K562 (cell line): ENCODE results near the gene KISS1R. TPM values are rescaled to one million over a fixed set of nuclear protein-coding genes. Genes with fewer than 3 reads are reported as not detected.
A peak's percentile ranks its signal among the peaks of the same experiment; 100 is the strongest.

Experiments used
- ADNP ChIP-seq: fragments of 200-800 bp; sonication (Bioruptor generic); IDR thresholded peaks from 2 replicates; pipeline ENCODE4 v1.6.1; 2016; ENCODE audit warnings: missing genetic modification characterization, missing compliant biosample characterization
- ATF3 ChIP-seq, 2 experiments: fragments of 450-650 bp in 1 of 2; sonication (generic) in 1 of 2; formaldehyde crosslinking in 1 of 2; IDR thresholded peaks in 1 of 2; conservative IDR thresholded peaks in 1 of 2; 2 replicates each; pipeline versions ENCODE4 v1.6.1 to v1.8.1; 2016 to 2023; ENCODE audit warnings: mild to moderate bottlenecking in 2 of 2, moderate library complexity in 2 of 2, inconsistent platforms in 1 of 2, missing genetic modification reagents in 1 of 2
- CGGBP1 ChIP-seq: fragments of 250-450 bp; sonication (Bioruptor Pico); IDR thresholded peaks from 2 replicates; pipeline ENCODE4 v1.9.0; 2021; ENCODE audit warnings: mild to moderate bottlenecking
- CTBP1 ChIP-seq: fragments of 450-650 bp; IDR thresholded peaks from 2 replicates; pipeline ENCODE4 v1.6.1; 2016; ENCODE audit warnings: borderline replicate concordance
- HCFC1 ChIP-seq: IDR thresholded peaks from 2 replicates; pipeline ENCODE4 v1.6.1; 2012; ENCODE audit warnings: low read depth, low read length, improper control_type of control experiment
- MCM3 ChIP-seq: fragments of 450-650 bp; IDR thresholded peaks from 2 replicates; pipeline ENCODE4 v1.6.1; 2016
- NEUROD1 ChIP-seq: fragments of 150-350 bp; IDR thresholded peaks from 2 replicates; pipeline ENCODE4 v1.6.1; 2014; ENCODE audit warnings: borderline replicate concordance, low read length, low read depth; ENCODE audit not compliant: partially characterized antibody
- NFE2 ChIP-seq: IDR thresholded peaks from 2 replicates; pipeline ENCODE4 v1.6.1; 2014; ENCODE audit warnings: antibody characterized with exemption, low read depth
- PHF20 ChIP-seq: fragments of 450-650 bp; IDR thresholded peaks from 2 replicates; pipeline ENCODE4 v1.6.1; 2018; ENCODE audit not compliant: partially characterized antibody
- POLR2AphosphoS5 ChIP-seq: IDR thresholded peaks from 2 replicates; pipeline ENCODE4 v1.6.1; 2011; ENCODE audit warnings: mild to moderate bottlenecking, low read depth, low read length, moderate library complexity; ENCODE audit not compliant: control insufficient read depth, insufficient read depth
- RAD21 ChIP-seq, 2 experiments: fragments of 250-450 bp in 1 of 2; fragments of 450-650 bp in 1 of 2; sonication (Bioruptor Pico) in 1 of 2; formaldehyde crosslinking in 1 of 2; IDR thresholded peaks in 1 of 2; conservative IDR thresholded peaks in 1 of 2; 2 replicates each; pipeline versions ENCODE4 v1.4.0 to v1.8.0; 2020 to 2022; ENCODE audit warnings: mild to moderate bottlenecking in 2 of 2, moderate library complexity in 1 of 2
- SAFB ChIP-seq: fragments of 200-400 bp; formaldehyde crosslinking; IDR thresholded peaks from 2 replicates; pipeline ENCODE4 v1.6.1; 2017; ENCODE audit warnings: low read depth, low read length, borderline replicate concordance
- TBL1XR1 ChIP-seq, 2 experiments: IDR thresholded peaks; 2 replicates each; pipeline ENCODE4 v1.6.1; 2012; ENCODE audit warnings: improper control_type of control experiment in 2 of 2, low read length in 2 of 2, mild to moderate bottlenecking in 1 of 2
- TEAD4 ChIP-seq, 2 experiments: sonication (generic) in 1 of 2; formaldehyde crosslinking in 1 of 2; IDR thresholded peaks; 2 replicates each; pipeline versions ENCODE4 v1.6.1 to v1.8.0; 2012 to 2022; ENCODE audit warnings: borderline replicate concordance in 1 of 2, inconsistent platforms in 1 of 2, low read length in 1 of 2, mild to moderate bottlenecking in 1 of 2, missing genetic modification reagents in 1 of 2
- USF2 ChIP-seq: sonication (generic); formaldehyde crosslinking; IDR thresholded peaks from 2 replicates; pipeline ENCODE4 v1.5.0; 2020; ENCODE audit warnings: missing genetic modification reagents
- ZBTB17 ChIP-seq: fragments of 450-650 bp; formaldehyde crosslinking; IDR thresholded peaks from 2 replicates; pipeline ENCODE4 v1.4.0; 2020; ENCODE audit warnings: mild to moderate bottlenecking
- ZNF143 ChIP-seq: sonication (generic); formaldehyde crosslinking; IDR thresholded peaks from 2 replicates; pipeline ENCODE4 v1.9.0; 2022; ENCODE audit warnings: mild to moderate bottlenecking, missing genetic modification reagents
- ZNF263 ChIP-seq: sonication (generic); formaldehyde crosslinking; IDR thresholded peaks from 2 replicates; pipeline ENCODE4 v1.8.0; 2022; ENCODE audit warnings: mild to moderate bottlenecking, missing genetic modification reagents, borderline replicate concordance
- ZNF384 ChIP-seq: IDR thresholded peaks from 2 replicates; pipeline ENCODE4 v1.6.1; 2012; ENCODE audit warnings: low read depth, low read length, improper control_type of control experiment
- ZNF511 ChIP-seq: sonication (generic); formaldehyde crosslinking; IDR thresholded peaks from 2 replicates; pipeline ENCODE4 v1.8.0; 2022; ENCODE audit warnings: mild to moderate bottlenecking, missing genetic modification reagents
- polyA plus RNA-seq, 8 experiments: library from polyadenylated mRNA; depleted of rRNA in 4 of 8; stranded (reverse) in 5 of 8; unstranded in 3 of 8; fragments of >200 nt; fragmentation: Nextera tagmentation in 2 of 8; fragmentation: Illumina TruSeq in 1 of 8; extraction: Ambion mirVana in 2 of 8; extraction: Trizol in 1 of 8; gene quantifications; 2 replicates each; pipeline versions ENCODE4 v1.2.1 to v1.2.3, GENCODE V29; 2011 to 2014; ENCODE audit warnings: inconsistent platforms in 1 of 8, missing spikeins in 1 of 8
- total RNA-seq, 7 experiments: library from RNA; depleted of rRNA in 6 of 7; stranded (reverse); fragments of >200 nt in 6 of 7; fragmentation: Illumina TruSeq in 2 of 7; extraction: Trizol in 2 of 7; gene quantifications; 2 replicates each; pipeline versions ENCODE4 v1.2.1 to v1.2.3, GENCODE V29; 2011 to 2021; ENCODE audit warnings: low replicate concordance in 1 of 7
- TF ChIP-seq, protein P1 (sequence below), 3 experiments: fragments of 200-800 bp in 1 of 3; sonication (Bioruptor generic) in 1 of 3; sonication (generic) in 1 of 3; formaldehyde crosslinking in 1 of 3; IDR thresholded peaks; 2 replicates each; pipeline versions ENCODE4 v1.6.1 to v1.8.0; 2016 to 2022; ENCODE audit warnings: mild to moderate bottlenecking in 2 of 3, missing compliant biosample characterization in 2 of 3, missing genetic modification characterization in 2 of 3, missing genetic modification reagents in 1 of 3

The KISS1R gene
- total and polyA plus RNA-seq, 9 of the 15 experiments (the other 6 are each of a cell fraction or from before 2014, with no cell fraction given) = 0.37 to 39.4 (median 2.0) TPM

GRCh38 chr19:892894-893689 is 24.0 kb upstream of the KISS1R start, which contains the start of the genes MED16 and RNU6-9 (continued):
- TF ChIP-seq ZNF263 (CRISPR knock-in tag) = peak; percentile 68; the same call in 1 of the 2 replicates
- TF ChIP-seq CTBP1 = peak; percentile 66
- TF ChIP-seq POLR2AphosphoS5 = peak; percentile 33; the same call in 1 of the 2 replicates
- TF ChIP-seq MCM3 = no peak
- TF ChIP-seq NFE2 = peak; percentile 51; the same call in 1 of the 2 replicates
- peak; percentile 55; the same call in 1 of the 2 replicates for TF ChIP-seq ZNF511
- TF ChIP-seq TBL1XR1 (IDR thresholded peaks at IDR 0.05; ENCODE audit: low read length in 2 of 2) = peak; percentile 36 to 38; a peak in 2 of 4 replicates
- TF ChIP-seq USF2 = no peak
- TF ChIP-seq, protein P1, sequence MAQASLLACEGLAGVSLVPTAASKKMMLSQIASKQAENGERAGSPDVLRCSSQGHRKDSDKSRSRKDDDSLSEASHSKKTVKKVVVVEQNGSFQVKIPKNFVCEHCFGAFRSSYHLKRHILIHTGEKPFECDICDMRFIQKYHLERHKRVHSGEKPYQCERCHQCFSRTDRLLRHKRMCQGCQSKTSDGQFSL (CRISPR knock-in tag; IDR thresholded peaks at IDR 0.05) = peak; percentile 39; the same call in 1 of the 2 replicates
- TF ChIP-seq, protein P1 (tag; IDR thresholded peaks at IDR 0.05) = no peak
- no peak for TF ChIP-seq ATF3 (IDR thresholded peaks at IDR 0.05)
- 0 out of 2 replicates have a peak, but pooled peaks have one; percentile 70 for TF ChIP-seq ATF3 (CRISPR knock-in tag; conservative IDR thresholded peaks at IDR 0.05)
- TF ChIP-seq NEUROD1 = peak; percentile 21
- 0 out of 2 replicates have a peak, but pooled peaks have one; percentile 43 for TF ChIP-seq HCFC1
- peak; percentile 55; the same call in 1 of the 2 replicates for TF ChIP-seq ZNF384
- TF ChIP-seq CGGBP1 (CRISPR knock-in tag) = 0 out of 2 replicates have a peak, but pooled peaks have one; percentile 16
- TF ChIP-seq TEAD4 (IDR thresholded peaks at IDR 0.05; ENCODE audit: low read length) = peak; percentile 90
- no peak for TF ChIP-seq TEAD4 (CRISPR knock-in tag; IDR thresholded peaks at IDR 0.05; ENCODE audit: borderline replicate concordance)
- no peak for TF ChIP-seq ADNP
- TF ChIP-seq ZBTB17 (CRISPR knock-in tag) = peak; percentile 38; the same call in 1 of the 2 replicates
- TF ChIP-seq RAD21 (CRISPR knock-in tag; conservative IDR thresholded peaks at IDR 0.05 in 1 of 2, IDR thresholded peaks at IDR 0.05 in 1 of 2) = 0 out of 4 replicates have a peak, but pooled peaks of 1 of the 2 experiments have one; percentile 10
- TF ChIP-seq ZNF143 (CRISPR knock-in tag) = peak; percentile 85
- TF ChIP-seq SAFB = 0 out of 2 replicates have a peak, but pooled peaks have one; percentile 46
- peak; percentile 13 for TF ChIP-seq PHF20
